H9 (cell line): Measurements from ENCODE around the gene PLXND1. TPM values are rescaled to one million over a fixed set of nuclear protein-coding genes. Genes with fewer than 3 reads are reported as not detected.

ENCODE experiments used
- DNase-seq: peaks from one replicate; pipeline ENCODE4 v3.0.0-alpha.2; 2017
- H2AFZ ChIP-seq: one replicate; pipeline ENCODE4 v1.6.1; 2013; ENCODE audit warnings: mild to moderate bottlenecking, low read length, control low read depth, moderate library complexity
- H2AK5ac ChIP-seq: 2 replicates; pipeline ENCODE4 v1.6.1; 2013; ENCODE audit warnings: low read length, control low read depth, mixed read lengths; ENCODE audit not compliant: insufficient read length
- H2BK120ac ChIP-seq: one replicate; pipeline ENCODE4 v1.6.1; 2013; ENCODE audit warnings: low read depth, mild to moderate bottlenecking, low read length, control low read depth, inconsistent platforms; ENCODE audit not compliant: poor library complexity, severe bottlenecking
- H2BK12ac ChIP-seq: 2 replicates; pipeline ENCODE4 v1.6.1; 2013; ENCODE audit warnings: low read length, control low read depth, mixed read lengths, low read depth; ENCODE audit not compliant: insufficient read length
- H2BK15ac ChIP-seq: 2 replicates; pipeline ENCODE4 v1.6.1; 2013; ENCODE audit warnings: low read depth, low read length, control low read depth
- H2BK20ac ChIP-seq: one replicate; pipeline ENCODE4 v1.6.1; 2013; ENCODE audit warnings: low read depth, mild to moderate bottlenecking, low read length, control low read depth, inconsistent platforms; ENCODE audit not compliant: poor library complexity, severe bottlenecking
- H2BK5ac ChIP-seq: 2 replicates; pipeline ENCODE4 v1.6.1; 2013; ENCODE audit warnings: low read length, control low read depth, mixed read lengths; ENCODE audit not compliant: insufficient read length
- H3K14ac ChIP-seq: 2 replicates; pipeline ENCODE4 v1.6.1; 2013; ENCODE audit warnings: low read length, control low read depth; ENCODE audit not compliant: insufficient read depth
- H3K18ac ChIP-seq: 2 replicates; pipeline ENCODE4 v1.6.1; 2013; ENCODE audit warnings: low read depth, mild to moderate bottlenecking, mixed read lengths, low read length, control low read depth; ENCODE audit not compliant: insufficient read length
- H3K23ac ChIP-seq: 2 replicates; pipeline ENCODE4 v1.6.1; 2013; ENCODE audit warnings: low read length, control low read depth, mixed read lengths, low read depth; ENCODE audit not compliant: insufficient read length
- H3K23me2 ChIP-seq: 2 replicates; pipeline ENCODE4 v1.6.1; 2013; ENCODE audit warnings: low read depth, mild to moderate bottlenecking, mixed read lengths, low read length, control low read depth; ENCODE audit not compliant: insufficient read length, poor library complexity, severe bottlenecking
- H3K27ac ChIP-seq: 2 replicates; pipeline ENCODE4 v1.5.1; 2013; ENCODE audit warnings: low read length, control low read depth, mixed read lengths, low read depth; ENCODE audit not compliant: insufficient read length
- H3K27me3 ChIP-seq: 2 replicates; pipeline ENCODE4 v1.6.1; 2013; ENCODE audit warnings: low read length, control low read depth, inconsistent platforms; ENCODE audit not compliant: insufficient read depth
- H3K4ac ChIP-seq: 2 replicates; pipeline ENCODE4 v1.6.1; 2013; ENCODE audit warnings: low read depth, mild to moderate bottlenecking, control low read depth, inconsistent platforms, low read length, moderate library complexity
- H3K4me1 ChIP-seq: 2 replicates; pipeline ENCODE4 v1.6.1; 2013; ENCODE audit warnings: low read length, control low read depth, inconsistent platforms; ENCODE audit not compliant: insufficient read depth
- H3K4me2 ChIP-seq: 2 replicates; pipeline ENCODE4 v1.6.1; 2013; ENCODE audit warnings: low read length, control low read depth, mixed read lengths; ENCODE audit not compliant: insufficient read length, insufficient read depth
- H3K56ac ChIP-seq: 2 replicates; pipeline ENCODE4 v1.6.1; 2013; ENCODE audit warnings: low read depth, mild to moderate bottlenecking, mixed read lengths, low read length, control low read depth; ENCODE audit not compliant: insufficient read length
- H3K79me1 ChIP-seq: 2 replicates; pipeline ENCODE4 v1.6.1; 2013; ENCODE audit warnings: low read depth, mild to moderate bottlenecking, moderate library complexity, low read length, control low read depth, inconsistent platforms; ENCODE audit not compliant: insufficient read depth, poor library complexity, severe bottlenecking
- H3K79me2 ChIP-seq: 2 replicates; pipeline ENCODE4 v1.6.1; 2013; ENCODE audit warnings: low read length, control low read depth, inconsistent platforms; ENCODE audit not compliant: insufficient read depth
- H3K9ac ChIP-seq: 2 replicates; pipeline ENCODE4 v1.6.1; 2013; ENCODE audit warnings: low read length, control low read depth, mixed read lengths; ENCODE audit not compliant: insufficient read length; ENCODE audit errors: extremely low read depth
- H3K9me3 ChIP-seq: one replicate; pipeline ENCODE4 v1.6.1; 2013; ENCODE audit warnings: low read depth, low read length, inconsistent platforms; ENCODE audit not compliant: control insufficient read depth
- H3T11ph ChIP-seq: one replicate; pipeline ENCODE4 v1.6.1; 2013; ENCODE audit warnings: mild to moderate bottlenecking, low read length, control low read depth, inconsistent platforms
- H4K20me1 ChIP-seq: one replicate; pipeline ENCODE4 v1.6.1; 2013; ENCODE audit not compliant: control insufficient read depth, insufficient read length, insufficient read depth
- H4K5ac ChIP-seq: 2 replicates; pipeline ENCODE4 v1.6.1; 2013; ENCODE audit warnings: low read depth, mild to moderate bottlenecking, mixed read lengths, low read length, control low read depth; ENCODE audit not compliant: insufficient read length
- H4K8ac ChIP-seq: replicated peaks from 2 replicates; pipeline ENCODE4 v1.6.1; 2013; ENCODE audit warnings: low read length, control low read depth, mixed read lengths, low read depth; ENCODE audit not compliant: insufficient read length
- H4K91ac ChIP-seq: 2 replicates; pipeline ENCODE4 v1.6.1; 2013; ENCODE audit warnings: low read depth, mild to moderate bottlenecking, moderate library complexity, mixed read lengths, low read length, control low read depth; ENCODE audit not compliant: insufficient read length
- H3K27ac Mint-ChIP-seq, 3 experiments: 2 replicates in 2 of 3; 3 replicates in 1 of 3; pipeline ENCODE4 v1.8.0; 2020 to 2021; ENCODE audit warnings: mixed read lengths in 3 of 3, mild to moderate bottlenecking in 1 of 3, moderate library complexity in 1 of 3
- H3K27me3 Mint-ChIP-seq: 2 replicates; pipeline ENCODE4 v1.8.0; 2021; ENCODE audit warnings: low read depth, mild to moderate bottlenecking, moderate library complexity, mixed read lengths
- H3K36me3 Mint-ChIP-seq, 3 experiments: 2 replicates in 2 of 3; 3 replicates in 1 of 3; pipeline ENCODE4 v1.8.0; 2020 to 2021; ENCODE audit warnings: low read depth in 3 of 3, mixed read lengths in 3 of 3; ENCODE audit not compliant: insufficient read depth in 1 of 3
- H3K4me1 Mint-ChIP-seq, 2 experiments: 2 replicates each; pipeline ENCODE4 v1.8.0; 2020; ENCODE audit warnings: mixed read lengths in 2 of 2
- H3K4me3 Mint-ChIP-seq, 2 experiments: 2 replicates in 1 of 2; 3 replicates in 1 of 2; pipeline ENCODE4 v1.8.0; 2020 to 2021; ENCODE audit warnings: mild to moderate bottlenecking in 2 of 2, mixed read lengths in 2 of 2, moderate library complexity in 1 of 2
- H3K9me3 Mint-ChIP-seq, 2 experiments: 2 replicates in 1 of 2; 3 replicates in 1 of 2; pipeline ENCODE4 v1.8.0; 2020; ENCODE audit warnings: mild to moderate bottlenecking in 2 of 2, mixed read lengths in 2 of 2, moderate library complexity in 1 of 2
- CTCF ChIP-seq: fragments of 200-600 bp; sonication (generic); conservative IDR thresholded peaks from 3 replicates; pipeline ENCODE4 v1.8.0; 2021; ENCODE audit warnings: antibody characterized with exemption, mild to moderate bottlenecking
- WGBS: extraction: QIAGEN DNeasy Blood & Tissue Kit; methylation state at CpG from one replicate; pipeline ENCODE4 v1.1.7; 2013; ENCODE audit warnings: missing lambda C conversion rate, low lambda C conversion rate, mixed read lengths; ENCODE audit not compliant: insufficient read length; ENCODE audit errors: extremely low coverage; 5-methylcytosine and 5-hydroxymethylcytosine counted together
- total RNA-seq: library from RNA; stranded (reverse); gene quantifications from 2 replicates; pipeline ENCODE4 v1.2.1, GENCODE V29; 2021

Gene PLXND1
- total RNA-seq, 1 experiment from 2014 or later, result 50.9 TPM

GRCh38 chr3:129653019-129653418 lies 46.5 kb upstream of the PLXND1 start:
- H2BK120ac ChIP-seq, result no peak overlapping the region
- no peak overlapping the region for H2AFZ ChIP-seq
- no peak overlapping the region for H3T11ph ChIP-seq
- no peak for DNase-seq
- no peak for TF ChIP-seq CTCF
- WGBS, result no CpG with 5 or more reads among the region's 1 CpG
- Mint-ChIP-seq H3K27me3 (no peaks in the 10 kb centered on the region), H3K4me1 (peaks cover 45 to 55% of the 10 kb centered on the region in 2 experiments), H3K27ac (peak overlapping the region in 1 of 3 experiments; percentile 69; a peak in 1 of 7 replicates), H3K4me3 (no peak overlapping the region), H3K9me3 (no peaks in the 10 kb centered on the region), H3K36me3 (peaks cover 2 to 8% (median 8%) of the 10 kb centered on the region in 3 experiments; a peak in 5 of 7 replicates)
- no peaks in the 10 kb centered on the region for H3K23me2 ChIP-seq
- no peak overlapping the region for H4K91ac ChIP-seq
- no peak overlapping the region for H2BK20ac ChIP-seq
- H3K56ac ChIP-seq, result no peak overlapping the region
- H3K79me1 ChIP-seq, result no peaks in the 10 kb centered on the region
- no peak overlapping the region for H2BK12ac ChIP-seq
- peaks cover 2% of the 10 kb centered on the region; the same call in 1 of the 2 replicates for H3K4me1 ChIP-seq
- no peak overlapping the region for H4K8ac ChIP-seq
- no peak overlapping the region for H2BK15ac ChIP-seq
- no peak overlapping the region for H3K14ac ChIP-seq
- H3K18ac ChIP-seq, result no peak overlapping the region
- no peaks in the 10 kb centered on the region for H3K27me3 ChIP-seq
- H3K79me2 ChIP-seq, result no peaks in the 10 kb centered on the region
- no peak overlapping the region for H2BK5ac ChIP-seq
- no peaks in the 10 kb centered on the region for H4K20me1 ChIP-seq
- H3K23ac ChIP-seq, result no peak overlapping the region
- H3K9ac ChIP-seq, result no peak overlapping the region
- no peaks in the 10 kb centered on the region for H3K9me3 ChIP-seq
- no peak overlapping the region for H3K4me2 ChIP-seq
- no peak overlapping the region for H2AK5ac ChIP-seq
- H3K4ac ChIP-seq, result no peak overlapping the region
- H3K27ac ChIP-seq, result no peak overlapping the region
- no peak overlapping the region for H4K5ac ChIP-seq
